Measurements from ENCODE around the gene NDUFS1.

- TF ChIP-seq MAFK (IDR thresholded peaks at IDR 0.05; ENCODE audit: low read depth, low read length) (no peak), CTCF (conservative IDR thresholded peaks at IDR 0.05; ENCODE audit: low read depth, low read length) (no peak), CHD1 (IDR thresholded peaks at IDR 0.05; ENCODE audit: low read depth, low read length) (no peak), SMC3 (IDR thresholded peaks at IDR 0.05; ENCODE audit: low read depth, low read length) (no peak), POLR2A (IDR thresholded peaks at IDR 0.05; ENCODE audit: low read depth, low read length) (no peak), FOS (IDR thresholded peaks at IDR 0.05; ENCODE audit: low read depth, low read length) (no peak), RAD21 (IDR thresholded peaks at IDR 0.05; ENCODE audit: low read length) (no peak)
Measured at GRCh38 chr2:206071807-206072206, 87.4 kb downstream of the NDUFS1 start.

Measured in IMR-90 (cell line).